GM19397 (cell line): ENCODE results near the gene COLQ.
"Not testable (repeated sequence)": the region's sequence is repeated elsewhere in the genome, so short reads cannot be mapped to it uniquely, and the experiment has no call there.

ENCODE experiments used
- ATAC-seq: cut with Tn5 transposase; IDR thresholded peaks from one replicate; pipeline ENCODE4 v1.9.1; 2021; ENCODE audit warnings: mild to moderate bottlenecking, moderate library complexity; ENCODE audit not compliant: unreplicated experiment

The COLQ gene

DNA sequence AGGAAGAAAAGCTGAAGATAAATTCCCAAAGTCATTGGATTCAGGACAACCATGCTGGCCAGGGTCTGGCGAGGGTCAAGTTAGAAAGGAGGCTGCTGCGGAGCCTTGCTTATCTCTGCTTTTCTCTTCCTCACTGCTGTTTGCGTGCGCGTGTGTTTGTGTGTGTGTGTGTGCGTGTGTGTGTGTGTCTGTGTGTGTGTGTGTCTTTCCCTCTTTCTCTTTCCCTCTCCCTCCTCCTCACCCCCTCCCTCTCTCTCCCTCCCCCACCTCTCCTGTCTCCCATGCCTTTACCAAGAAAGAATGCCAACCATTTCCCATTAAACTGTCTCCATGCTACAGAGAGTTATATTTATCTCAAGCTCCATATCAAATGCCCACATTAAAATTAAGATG, at the start of gene COLQ:
Gene COLQ (minus strand): TSS at position 134 of the 393 bp plus-strand sequence. CDS start 81 bp downstream, at position 53.
- ATAC-seq: no peak

DNA sequence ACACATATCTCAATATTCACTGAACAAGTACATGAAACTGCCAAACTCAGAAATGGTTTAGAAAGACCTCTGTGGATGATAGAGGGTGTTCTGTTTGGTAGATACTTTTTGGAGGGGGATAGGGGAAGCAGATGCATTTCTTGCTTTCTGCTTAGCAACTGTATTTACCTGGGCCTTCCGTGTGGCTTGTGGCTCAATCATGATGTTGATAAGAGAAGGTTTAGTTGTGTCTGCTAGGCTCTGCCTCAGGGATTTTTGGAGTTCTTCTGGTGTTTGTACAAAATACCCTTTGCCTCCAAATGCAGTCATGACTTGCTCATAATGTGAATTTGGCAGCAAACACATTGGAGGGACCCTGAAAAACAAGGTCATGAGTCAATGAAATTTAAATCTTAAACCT, 41.7 kb upstream of the COLQ start:
- no peak for ATAC-seq

DNA sequence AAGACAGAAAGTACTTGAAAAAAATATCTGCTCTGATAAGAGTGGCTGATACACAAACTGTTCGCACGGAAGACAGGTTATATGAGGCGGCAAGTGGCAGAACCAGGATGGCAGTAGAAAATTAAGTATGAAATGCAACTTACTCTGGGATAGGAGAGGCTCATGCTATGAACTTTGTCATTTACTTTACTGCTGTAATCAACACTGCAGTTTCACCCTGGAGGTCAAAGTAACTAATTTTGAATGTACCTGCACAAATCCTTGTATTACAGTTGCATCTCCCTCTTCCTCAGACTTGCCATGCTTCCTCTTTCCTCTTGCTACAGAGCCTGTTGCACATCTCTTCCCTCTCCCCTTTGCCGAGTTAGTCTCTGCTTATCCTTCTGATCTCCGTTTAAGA, 41.1 kb upstream of the COLQ start:
- ATAC-seq: no peak

- ATAC-seq: no peak
Measured at GRCh38 chr3:15558581-15558980, 37.1 kb upstream of the COLQ start.

DNA sequence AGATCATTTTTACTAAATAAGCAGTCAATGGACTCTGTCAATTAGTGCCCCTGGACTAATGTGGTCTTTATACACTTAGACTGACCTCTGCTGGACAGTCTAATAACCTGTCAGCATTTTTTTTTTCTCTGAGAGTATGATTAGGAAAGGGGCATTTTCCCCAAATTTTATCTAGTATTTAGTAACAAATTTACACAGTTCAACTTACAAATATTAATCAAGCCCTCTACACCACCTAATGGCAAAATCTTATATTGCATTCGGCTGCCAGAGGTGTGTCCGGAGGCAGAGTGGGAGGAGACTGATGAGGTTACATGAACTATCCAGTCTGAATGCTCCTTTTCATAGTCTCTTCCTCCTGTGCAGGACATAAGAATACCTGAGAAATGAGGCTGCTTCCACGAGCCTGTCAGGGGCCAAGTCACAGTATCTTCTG, 36.0 kb upstream of the COLQ start:
- ATAC-seq: peak; percentile 59

- ATAC-seq: peak; percentile 73
Measured at GRCh38 chr3:15556512-15556911, 35.0 kb upstream of the COLQ start.

GRCh38 chr3:15553749-15554148, 32.2 kb upstream of the COLQ start:
- no peak for ATAC-seq

DNA sequence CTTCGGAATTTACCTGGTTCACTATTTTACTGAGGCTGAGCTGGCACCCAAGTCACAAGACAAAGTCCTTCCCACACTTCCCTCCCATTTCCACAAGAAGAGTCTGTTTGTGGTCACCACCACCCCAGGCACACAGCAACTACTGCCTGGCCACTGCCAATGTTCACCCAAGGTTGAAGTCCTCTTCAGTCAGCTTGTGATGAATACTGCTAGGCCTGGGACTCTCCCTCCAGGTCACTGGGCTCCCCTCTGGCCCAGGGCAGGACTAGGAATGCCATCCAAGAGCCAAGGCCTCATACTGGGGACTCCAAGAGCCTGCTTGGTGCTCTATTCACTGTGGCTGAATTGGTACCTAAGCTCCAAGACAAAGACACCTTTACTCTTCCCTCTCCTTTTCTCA, 30.4 kb upstream of the COLQ start:
- no peak for ATAC-seq

GRCh38 chr3:15549846-15550245, 28.3 kb upstream of the COLQ start:
- no peak for ATAC-seq

GRCh38 chr3:15542614-15543013, 21.1 kb upstream of the COLQ start:
- ATAC-seq: no peak

- no peak for ATAC-seq
Measured at GRCh38 chr3:15541371-15541770, 19.9 kb upstream of the COLQ start.

- ATAC-seq: no peak
Measured at GRCh38 chr3:15539066-15539465, 17.6 kb upstream of the COLQ start.

- no peak for ATAC-seq
Measured at GRCh38 chr3:15538345-15538744, 16.8 kb upstream of the COLQ start.

GRCh38 chr3:15536856-15537255, 15.3 kb upstream of the COLQ start:
- no peak for ATAC-seq

- no peak for ATAC-seq
Measured at GRCh38 chr3:15535732-15536131, 14.2 kb upstream of the COLQ start.

GRCh38 chr3:15532614-15533013, 11.1 kb upstream of the COLQ start:
- not testable (repeated sequence) for ATAC-seq

- no peak for ATAC-seq
Measured at GRCh38 chr3:15531346-15531745, 9.8 kb upstream of the COLQ start.

DNA sequence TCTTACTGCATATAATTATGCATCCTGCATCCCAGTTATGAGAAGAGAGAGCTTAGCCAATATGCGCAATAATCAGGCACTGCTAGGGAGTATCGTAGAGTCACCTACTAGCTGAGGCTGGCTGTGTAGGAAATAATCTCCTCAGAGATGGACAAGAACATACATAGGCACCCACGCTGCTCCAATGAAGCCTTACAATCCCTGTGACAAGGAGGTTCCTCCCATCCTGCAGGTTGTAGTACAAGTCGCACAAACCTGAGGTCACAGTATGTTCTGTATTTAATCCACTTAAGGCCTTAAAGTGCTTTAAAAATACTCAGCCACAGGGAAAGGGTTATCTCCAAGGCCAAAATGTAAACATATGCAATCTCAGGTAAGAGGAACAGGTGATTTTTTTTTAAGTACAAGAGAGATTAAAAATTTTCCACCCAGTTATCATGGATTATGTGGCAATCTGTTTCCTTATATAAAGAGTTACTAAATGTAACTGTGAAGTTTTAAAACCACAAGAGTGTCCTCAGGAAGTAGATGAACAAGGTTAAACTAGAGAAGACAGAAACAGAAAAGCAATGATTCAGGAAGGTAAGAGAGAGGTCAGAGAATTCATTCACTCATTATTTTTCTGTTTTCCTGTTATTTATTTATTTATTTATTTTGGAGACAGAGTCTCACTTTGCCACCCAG, 7.5 kb upstream of the COLQ start:
- ATAC-seq: no peak

- ATAC-seq: no peak
Measured at GRCh38 chr3:15527031-15527459, 5.5 kb upstream of the COLQ start.

DNA sequence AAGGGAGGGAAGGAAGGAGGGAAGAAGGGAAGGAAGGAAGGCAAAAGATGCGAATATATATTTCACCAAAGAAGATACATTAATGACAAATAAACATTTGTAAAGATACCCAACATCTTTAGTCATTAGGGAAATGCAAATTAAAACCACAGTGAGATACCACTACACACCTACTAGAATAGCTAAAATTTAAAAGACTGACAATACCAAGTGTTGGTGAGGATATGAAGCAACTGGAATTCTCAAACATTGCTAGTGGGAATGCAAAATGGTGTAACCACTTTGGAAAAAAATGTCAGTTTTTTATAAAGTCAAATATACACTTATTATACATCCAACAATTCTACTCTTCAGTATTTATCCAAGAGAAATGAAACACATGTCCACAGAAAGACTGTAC, 4.3 kb upstream of the COLQ start:
- no peak for ATAC-seq

- ATAC-seq: no peak
Measured at GRCh38 chr3:15523660-15524417, 2.3 kb upstream of the COLQ start.

DNA sequence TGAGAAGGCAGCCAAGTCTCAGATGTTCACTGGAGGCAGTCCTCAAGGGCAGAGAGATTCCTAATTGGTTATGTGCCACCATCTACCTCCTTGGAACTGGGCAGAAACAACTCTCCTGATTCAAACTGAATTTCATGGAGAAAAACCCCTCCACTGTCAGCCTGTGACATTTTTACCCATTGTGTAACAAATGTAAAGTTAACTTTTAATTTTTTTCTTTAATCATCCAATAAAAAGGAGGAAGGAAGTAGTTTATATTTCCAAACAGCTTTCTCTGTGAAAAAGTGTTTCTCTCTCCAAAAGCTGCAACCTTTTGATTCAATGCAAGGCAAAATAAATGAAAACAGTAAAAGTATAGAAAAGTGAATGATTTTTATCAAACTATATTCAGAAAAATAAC, 510 bp upstream of the COLQ start:
- no peak for ATAC-seq
